Keratinocyte (primary cell): ENCODE measurements around the gene SEMA3F. TPM values are rescaled to one million over a fixed set of nuclear protein-coding genes. Genes with fewer than 3 reads are reported as not detected.

Source experiments
- DNase-seq: peaks from one replicate; pipeline ENCODE4 v3.0.0-alpha.2; 2011; ENCODE audit warnings: low read depth, missing footprints, low spot score
- FAIRE-seq: peaks from 2 replicates; lab custom pipeline; 2011; peaks lifted over from hg19 to GRCh38; lab: Jason Lieb, UNC
- H2AFZ ChIP-seq: 2 replicates; pipeline ENCODE4 v1.6.0; 2012; ENCODE audit warnings: low read length, control low read depth, inconsistent platforms; ENCODE audit not compliant: control insufficient read depth
- H3K27ac ChIP-seq: 2 replicates; pipeline ENCODE4 v1.5.1; 2011; ENCODE audit warnings: low read length; ENCODE audit not compliant: control insufficient read depth, insufficient read depth
- H3K27me3 ChIP-seq: 3 replicates; pipeline ENCODE4 v1.6.0; 2011; ENCODE audit warnings: low read length; ENCODE audit not compliant: control insufficient read depth, insufficient read depth; ENCODE audit errors: extremely low read depth
- H3K36me3 ChIP-seq, 2 experiments: 2 replicates in 1 of 2; 3 replicates in 1 of 2; pipeline ENCODE4 v1.5.1; 2011; ENCODE audit warnings: low read length in 2 of 2, mild to moderate bottlenecking in 1 of 2; ENCODE audit not compliant: control insufficient read depth in 2 of 2, insufficient read depth in 2 of 2; ENCODE audit errors: extremely low read depth in 1 of 2
- H3K4me1 ChIP-seq: 3 replicates; pipeline ENCODE4 v1.5.1; 2011; ENCODE audit warnings: low read length; ENCODE audit not compliant: control insufficient read depth, insufficient read depth; ENCODE audit errors: extremely low read depth
- H3K4me2 ChIP-seq: 3 replicates; pipeline ENCODE4 v1.6.0; 2011; ENCODE audit warnings: low read depth, low read length; ENCODE audit not compliant: control insufficient read depth, insufficient read depth; ENCODE audit errors: extremely low read depth
- H3K4me3 ChIP-seq, 3 experiments: fragments of 200-600 bp in 1 of 3; sonication (generic) in 1 of 3; 2 replicates in 2 of 3; 3 replicates in 1 of 3; pipeline ENCODE4 v1.5.1; 2011 to 2016; ENCODE audit warnings: low read length in 3 of 3, mild to moderate bottlenecking in 3 of 3, control low read depth in 2 of 3, inconsistent platforms in 1 of 3, low read depth in 1 of 3, mixed read lengths in 1 of 3, mixed run types in 1 of 3, moderate library complexity in 1 of 3; ENCODE audit not compliant: control insufficient read depth in 2 of 3, insufficient read depth in 2 of 3; ENCODE audit errors: extremely low read depth in 1 of 3
- H3K79me2 ChIP-seq: 2 replicates; pipeline ENCODE4 v1.6.0; 2012; ENCODE audit warnings: low read length; ENCODE audit not compliant: control insufficient read depth, insufficient read depth
- H3K9ac ChIP-seq: 3 replicates; pipeline ENCODE4 v1.6.0; 2011; ENCODE audit warnings: low read length; ENCODE audit not compliant: control insufficient read depth, insufficient read depth; ENCODE audit errors: extremely low read depth
- H3K9me1 ChIP-seq: 3 replicates; pipeline ENCODE4 v1.6.0; 2011; ENCODE audit warnings: low read length; ENCODE audit not compliant: control insufficient read depth, insufficient read depth; ENCODE audit errors: extremely low read depth
- H3K9me3 ChIP-seq: 2 replicates; pipeline ENCODE4 v1.5.1; 2012; ENCODE audit warnings: low read depth, low read length; ENCODE audit not compliant: control insufficient read depth
- H4K20me1 ChIP-seq: 3 replicates; pipeline ENCODE4 v1.6.0; 2011; ENCODE audit warnings: low read length; ENCODE audit not compliant: control insufficient read depth, insufficient read depth; ENCODE audit errors: extremely low read depth
- CTCF ChIP-seq, 3 experiments: IDR thresholded peaks in 1 of 3; conservative IDR thresholded peaks in 1 of 3; optimal IDR thresholded peaks in 1 of 3; 2 replicates in 2 of 3; 3 replicates in 1 of 3; pipeline versions ENCODE3 to v1.5.1; 2011; ENCODE audit warnings: low read length in 3 of 3, mild to moderate bottlenecking in 3 of 3, moderate library complexity in 2 of 3, control low read depth in 1 of 3, inconsistent platforms in 1 of 3; ENCODE audit not compliant: insufficient read depth in 2 of 3; ENCODE audit errors: extremely low read depth in 1 of 3
- EZH2 ChIP-seq: IDR thresholded peaks from one replicate; pipeline ENCODE4 v1.6.1; 2012; ENCODE audit warnings: inconsistent platforms, mild to moderate bottlenecking, low read length, moderate library complexity
- dilution Hi-C: fragments of 300-500 bp; cut with MboI; formaldehyde crosslinking; loops from one replicate; pipeline ENCODE4 v1.7.0; 2020; ENCODE audit warnings: low sequenced_read_pairs; ENCODE audit not compliant: extremely low pct_ligation_motif_present
- polyA plus RNA-seq, 5 experiments: library from polyadenylated mRNA; depleted of rRNA in 3 of 5; stranded (reverse) in 3 of 5; stranded (forward) in 1 of 5; unstranded in 1 of 5; fragments of >200 nt; gene quantifications; 1 replicate in 1 of 5; 2 replicates in 3 of 5; 3 replicates in 1 of 5; pipeline versions ENCODE4 v1.2.1 to v1.2.3, GENCODE V29; 2011 to 2012; ENCODE audit warnings: missing spikeins in 2 of 5, low read depth in 1 of 5, low replicate concordance in 1 of 5

The SEMA3F gene
- polyA plus RNA-seq, 1 donor (not counting 4 experiments of a cell fraction or from before 2014, with no cell fraction given) = 72.8 TPM

- Histone ChIP-seq H4K20me1 (no peaks in the 10 kb centered on the region), H3K79me2 (no peaks in the 10 kb centered on the region), H3K27me3 (no peaks in the 10 kb centered on the region), H3K9me3 (no peaks in the 10 kb centered on the region), H3K9ac (no peak overlapping the region), H3K36me3 (no peaks in the 10 kb centered on the region), H2AFZ (no peak overlapping the region), H3K4me3 (no peak overlapping the region), H3K9me1 (no peaks in the 10 kb centered on the region), H3K4me1 (peaks cover 29% of the 10 kb centered on the region), H3K4me2 (peak overlapping the region; percentile 2), H3K27ac (no peak overlapping the region)
- dilution Hi-C loops = no loop called here
- FAIRE-seq (peak; percentile 79), DNase-seq (no peak)
- TF ChIP-seq CTCF (optimal IDR thresholded peaks at IDR 0.05 in 1 of 3, IDR thresholded peaks at IDR 0.05 in 1 of 3, conservative IDR thresholded peaks at IDR 0.05 in 1 of 3; ENCODE audit: extremely low read depth in 1 of 3, insufficient read depth in 2 of 3, low read length in 3 of 3) (no peak), EZH2 (no peak)
Measured at GRCh38 chr3:50146316-50146901, 8.7 kb upstream of the SEMA3F start.

- Histone ChIP-seq H4K20me1 (no peaks in the 10 kb centered on the region), H3K4me3 (no peak overlapping the region), H3K79me2 (no peaks in the 10 kb centered on the region), H3K27me3 (no peaks in the 10 kb centered on the region), H2AFZ (no peak overlapping the region), H3K9me1 (no peaks in the 10 kb centered on the region), H3K9ac (no peak overlapping the region), H3K4me2 (peak overlapping the region; percentile 2), H3K4me1 (peaks cover 35% of the 10 kb centered on the region), H3K36me3 (no peaks in the 10 kb centered on the region), H3K9me3 (no peaks in the 10 kb centered on the region), H3K27ac (no peak overlapping the region)
- dilution Hi-C loops = no loop called here
- DNase-seq (no peak), FAIRE-seq (peak; percentile 26)
- TF ChIP-seq CTCF (optimal IDR thresholded peaks at IDR 0.05 in 1 of 3, IDR thresholded peaks at IDR 0.05 in 1 of 3, conservative IDR thresholded peaks at IDR 0.05 in 1 of 3; ENCODE audit: extremely low read depth in 1 of 3, insufficient read depth in 2 of 3, low read length in 3 of 3) (no peak), EZH2 (no peak)
Measured at GRCh38 chr3:50147016-50147415, 8.1 kb upstream of the SEMA3F start.
